Lower leg skin (tissue), 3 donors: ENCODE data around the gene ARMS2.

Experiments
- POLR2A ChIP-seq, 2 donors: fragments of 450-650 bp; IDR thresholded peaks; one replicate each; pipeline ENCODE4 v1.6.1; 2016 to 2017; ENCODE audit warnings: antibody characterized with exemption in 2 of 2, mild to moderate bottlenecking in 1 of 2, moderate library complexity in 1 of 2
- TF ChIP-seq, protein P1 (sequence below), 3 donors: fragments of 450-650 bp; IDR thresholded peaks; one replicate each; pipeline ENCODE4 v1.5.1; 2016; ENCODE audit warnings: antibody characterized with exemption in 3 of 3, mild to moderate bottlenecking in 3 of 3, moderate library complexity in 2 of 3

DNA sequence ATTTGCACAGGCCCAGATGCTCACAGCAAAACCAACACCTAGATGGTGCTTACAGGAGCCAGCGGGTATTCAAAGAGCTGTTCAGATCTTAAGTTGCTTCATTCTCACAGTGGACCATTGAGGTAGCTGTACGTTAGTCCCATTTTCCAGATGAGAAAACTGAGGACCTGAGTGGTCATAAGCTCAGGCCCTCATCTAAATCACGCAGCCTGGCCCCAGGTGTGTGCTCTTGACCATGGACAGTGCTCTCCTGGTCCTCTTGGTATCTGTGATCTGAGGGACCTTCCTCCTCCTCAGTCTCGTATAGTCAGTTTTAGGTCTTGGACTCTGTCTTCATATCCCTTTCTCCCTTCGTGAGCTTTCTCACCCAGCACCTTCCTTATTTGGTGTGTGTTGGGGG, 50.6 kb downstream of the ARMS2 start:
- no peak for TF ChIP-seq POLR2A (IDR thresholded peaks at IDR 0.05)
- TF ChIP-seq, protein P1, sequence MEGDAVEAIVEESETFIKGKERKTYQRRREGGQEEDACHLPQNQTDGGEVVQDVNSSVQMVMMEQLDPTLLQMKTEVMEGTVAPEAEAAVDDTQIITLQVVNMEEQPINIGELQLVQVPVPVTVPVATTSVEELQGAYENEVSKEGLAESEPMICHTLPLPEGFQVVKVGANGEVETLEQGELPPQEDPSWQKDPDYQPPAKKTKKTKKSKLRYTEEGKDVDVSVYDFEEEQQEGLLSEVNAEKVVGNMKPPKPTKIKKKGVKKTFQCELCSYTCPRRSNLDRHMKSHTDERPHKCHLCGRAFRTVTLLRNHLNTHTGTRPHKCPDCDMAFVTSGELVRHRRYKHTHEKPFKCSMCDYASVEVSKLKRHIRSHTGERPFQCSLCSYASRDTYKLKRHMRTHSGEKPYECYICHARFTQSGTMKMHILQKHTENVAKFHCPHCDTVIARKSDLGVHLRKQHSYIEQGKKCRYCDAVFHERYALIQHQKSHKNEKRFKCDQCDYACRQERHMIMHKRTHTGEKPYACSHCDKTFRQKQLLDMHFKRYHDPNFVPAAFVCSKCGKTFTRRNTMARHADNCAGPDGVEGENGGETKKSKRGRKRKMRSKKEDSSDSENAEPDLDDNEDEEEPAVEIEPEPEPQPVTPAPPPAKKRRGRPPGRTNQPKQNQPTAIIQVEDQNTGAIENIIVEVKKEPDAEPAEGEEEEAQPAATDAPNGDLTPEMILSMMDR (IDR thresholded peaks at IDR 0.05), result no peak
